ENCODE data around the gene EFCAB14.

EFCAB14 gene

DNA sequence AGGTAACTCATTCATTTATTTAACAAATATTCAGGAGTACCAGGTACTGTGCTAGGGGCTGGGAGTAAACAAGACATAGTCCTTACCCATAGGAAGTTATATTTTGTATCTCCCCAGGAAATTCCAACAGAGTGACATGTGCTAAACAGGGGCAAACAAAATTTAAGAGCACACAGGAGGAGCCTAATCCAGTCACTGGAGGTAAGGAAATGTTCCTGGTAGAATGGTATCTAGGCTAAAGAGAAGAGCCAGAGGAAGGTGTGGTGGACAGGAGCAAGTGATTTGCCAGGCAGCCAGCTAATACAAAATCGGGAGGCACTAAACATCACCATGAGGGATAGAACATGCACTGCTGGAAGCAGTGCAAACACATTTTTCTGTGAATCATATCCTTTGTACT is 36.9 kb downstream of the EFCAB14 start:
- DNase-seq (ENCODE audit: insufficient read length, low spot score) (no peak), FAIRE-seq (no peak)
- TF ChIP-seq, protein P1, sequence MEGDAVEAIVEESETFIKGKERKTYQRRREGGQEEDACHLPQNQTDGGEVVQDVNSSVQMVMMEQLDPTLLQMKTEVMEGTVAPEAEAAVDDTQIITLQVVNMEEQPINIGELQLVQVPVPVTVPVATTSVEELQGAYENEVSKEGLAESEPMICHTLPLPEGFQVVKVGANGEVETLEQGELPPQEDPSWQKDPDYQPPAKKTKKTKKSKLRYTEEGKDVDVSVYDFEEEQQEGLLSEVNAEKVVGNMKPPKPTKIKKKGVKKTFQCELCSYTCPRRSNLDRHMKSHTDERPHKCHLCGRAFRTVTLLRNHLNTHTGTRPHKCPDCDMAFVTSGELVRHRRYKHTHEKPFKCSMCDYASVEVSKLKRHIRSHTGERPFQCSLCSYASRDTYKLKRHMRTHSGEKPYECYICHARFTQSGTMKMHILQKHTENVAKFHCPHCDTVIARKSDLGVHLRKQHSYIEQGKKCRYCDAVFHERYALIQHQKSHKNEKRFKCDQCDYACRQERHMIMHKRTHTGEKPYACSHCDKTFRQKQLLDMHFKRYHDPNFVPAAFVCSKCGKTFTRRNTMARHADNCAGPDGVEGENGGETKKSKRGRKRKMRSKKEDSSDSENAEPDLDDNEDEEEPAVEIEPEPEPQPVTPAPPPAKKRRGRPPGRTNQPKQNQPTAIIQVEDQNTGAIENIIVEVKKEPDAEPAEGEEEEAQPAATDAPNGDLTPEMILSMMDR (IDR thresholded peaks at IDR 0.05; ENCODE audit: insufficient read depth, missing control alignments), result no peak

DNA sequence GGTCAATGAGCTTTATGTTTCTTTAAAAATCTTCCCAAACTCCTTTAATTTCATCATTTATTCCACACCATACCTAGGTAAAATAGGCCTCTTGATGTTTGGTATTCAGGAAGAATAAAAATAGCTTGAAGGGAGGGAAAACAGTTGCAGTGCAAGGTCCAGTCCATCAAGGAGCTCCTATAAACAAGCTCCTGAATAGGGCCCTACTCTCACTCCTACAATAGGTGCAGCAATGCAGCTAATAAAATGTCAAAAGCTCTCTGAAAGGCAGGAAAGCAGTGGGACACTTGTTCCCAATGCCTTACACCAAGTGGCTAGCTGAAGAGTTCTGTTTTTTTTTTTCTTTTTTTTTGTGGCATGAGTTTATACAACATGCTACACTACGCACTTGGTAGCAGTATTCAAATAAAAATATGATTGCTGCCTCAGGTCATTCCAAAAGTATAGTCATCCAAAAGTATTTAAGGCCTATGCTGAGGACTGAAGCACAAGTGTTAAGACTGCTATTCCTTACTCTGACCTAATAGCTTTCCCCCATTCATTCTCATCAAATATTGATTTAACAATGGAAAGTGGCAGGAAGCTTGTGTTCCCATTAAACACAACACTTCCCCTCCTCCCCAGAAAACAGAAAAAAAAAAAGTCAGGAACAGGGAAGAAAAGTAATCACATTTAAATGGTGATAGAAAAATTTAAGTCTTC is 37.4 kb downstream of the EFCAB14 start:
- FAIRE-seq (no peak), DNase-seq (ENCODE audit: insufficient read length, low spot score) (no peak)
- TF ChIP-seq, protein P1 (IDR thresholded peaks at IDR 0.05; ENCODE audit: insufficient read depth, missing control alignments), result no peak

DNA sequence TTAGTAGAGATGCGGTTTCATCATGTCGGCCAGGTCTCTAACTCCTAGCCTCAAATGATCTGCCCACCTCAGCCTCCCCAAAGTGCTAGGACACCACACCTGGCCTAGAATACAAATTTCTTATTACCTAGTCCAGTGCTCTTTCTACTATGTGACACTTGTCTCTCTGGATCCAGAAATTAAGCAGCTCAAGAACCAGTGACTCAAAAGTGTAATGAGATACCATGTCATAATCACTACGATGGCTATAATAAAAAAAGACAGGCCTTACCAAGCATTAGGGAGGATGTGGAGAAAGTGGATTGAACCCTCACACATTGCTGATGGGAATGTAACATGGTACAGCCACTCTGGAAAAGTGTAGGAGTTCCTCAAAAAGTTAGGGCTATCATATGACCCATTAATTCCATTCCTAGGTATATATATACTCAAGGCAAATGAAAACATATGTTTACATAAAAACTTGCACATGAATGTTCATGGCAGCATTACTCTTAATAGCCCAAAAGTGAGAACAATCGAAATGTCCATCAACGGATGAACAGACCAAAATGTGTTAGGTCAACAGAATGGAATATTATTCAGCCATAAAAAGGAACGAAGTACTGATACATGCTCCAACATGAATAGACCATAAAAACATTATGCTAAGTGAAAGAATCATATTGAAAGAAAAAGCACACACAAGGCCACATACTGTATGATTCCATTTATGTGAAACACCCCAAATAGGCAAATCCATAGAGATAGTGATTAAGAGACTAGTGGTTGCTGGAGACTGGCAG is 38.9 kb downstream of the EFCAB14 start:
- DNase-seq (ENCODE audit: insufficient read length, low spot score) (no peak), FAIRE-seq (no peak)
- TF ChIP-seq, protein P1 (IDR thresholded peaks at IDR 0.05; ENCODE audit: insufficient read depth, missing control alignments), result no peak

DNA sequence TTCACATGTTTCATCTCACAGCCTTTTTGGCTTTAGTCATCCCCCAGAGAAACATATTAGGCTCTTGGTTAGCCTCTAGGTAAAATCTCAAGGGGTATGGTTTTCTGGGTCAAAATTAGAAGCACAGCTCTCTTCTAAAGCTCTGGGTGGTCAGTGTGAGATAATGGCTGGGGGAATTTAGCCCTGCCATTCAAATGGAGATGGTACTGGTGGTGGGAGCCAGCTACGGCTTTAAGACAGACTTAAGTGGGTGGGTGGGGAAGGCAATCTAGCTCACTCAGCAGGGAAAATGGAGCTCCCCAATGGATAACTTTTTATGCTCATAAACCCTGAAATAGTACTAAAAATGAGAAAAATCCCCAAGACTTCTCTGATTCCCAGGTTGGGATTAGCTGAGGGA is 41.6 kb downstream of the EFCAB14 start:
- no peak for FAIRE-seq
- TF ChIP-seq, protein P1 (IDR thresholded peaks at IDR 0.05; ENCODE audit: insufficient read depth, missing control alignments), result no peak
- DNase-seq (ENCODE audit: insufficient read length, low spot score), result no peak

DNA sequence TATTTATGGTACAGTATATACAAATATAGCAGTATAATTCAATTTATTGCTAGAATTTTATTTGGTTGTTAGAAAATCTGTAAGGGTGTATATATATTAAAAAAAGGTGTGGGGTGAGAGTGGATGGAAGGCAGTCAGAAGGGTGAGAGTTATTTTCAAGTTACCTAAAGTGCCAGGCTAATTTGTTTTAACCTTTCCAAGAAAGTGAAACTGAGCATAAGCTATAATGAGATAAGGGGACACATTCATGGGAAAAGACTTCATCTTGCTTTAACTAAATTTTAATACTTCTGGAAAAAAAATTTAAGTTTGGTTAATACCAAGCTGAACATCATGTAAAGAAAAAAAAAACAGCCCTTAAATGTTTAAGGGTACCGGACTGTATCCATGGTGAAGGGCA is 42.4 kb downstream of the EFCAB14 start:
- TF ChIP-seq, protein P1 (IDR thresholded peaks at IDR 0.05; ENCODE audit: insufficient read depth, missing control alignments), result no peak
- no peak for DNase-seq (ENCODE audit: insufficient read length, low spot score)
- FAIRE-seq, result no peak

DNA sequence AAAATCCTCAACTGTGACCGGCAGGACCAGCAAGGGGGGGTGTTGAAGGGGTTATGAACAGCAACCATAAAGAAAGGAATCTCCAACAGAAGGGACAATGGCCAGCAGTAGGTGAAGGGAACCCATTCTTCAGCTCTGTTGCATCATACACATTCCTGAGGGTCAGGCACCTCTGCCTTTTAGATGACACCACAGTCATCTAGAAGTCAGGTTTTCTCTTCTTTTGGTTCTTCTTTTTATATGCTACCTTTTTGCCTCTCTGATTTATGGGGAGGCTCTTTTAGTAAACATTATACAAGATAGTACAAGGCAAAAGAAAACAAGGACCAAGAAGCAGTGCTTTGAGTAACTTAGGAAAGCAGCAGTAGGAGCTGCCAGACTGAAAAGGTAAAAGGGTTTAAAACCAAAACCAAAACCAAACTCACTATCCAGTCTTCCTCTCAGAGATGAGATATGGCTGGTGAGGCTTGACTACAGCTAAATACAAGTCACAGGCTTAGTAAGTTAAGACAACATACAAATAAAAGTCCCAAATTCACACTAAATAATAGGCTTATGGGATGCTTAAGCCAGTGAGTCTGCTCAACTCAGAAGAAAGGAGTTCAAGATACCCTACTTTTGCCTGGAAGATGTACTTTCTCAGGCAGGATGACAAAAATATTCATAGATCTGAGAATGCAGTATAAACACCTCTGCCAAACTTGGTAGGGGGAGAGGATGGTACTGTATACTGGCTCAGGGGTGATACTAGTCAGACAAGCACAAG is 43.2 kb downstream of the EFCAB14 start:
- FAIRE-seq, result no peak
- no peak for DNase-seq (ENCODE audit: insufficient read length, low spot score)

More for the DNA sequence above, 43.2 kb downstream of the EFCAB14 start:
- TF ChIP-seq, protein P1 (IDR thresholded peaks at IDR 0.05; ENCODE audit: insufficient read depth, missing control alignments), result no peak

Data from D721Med (cell line).